Measurements from ENCODE around the gene CDC42SE2. TPM values are rescaled to one million over a fixed set of nuclear protein-coding genes. Genes with fewer than 3 reads are reported as not detected.

CDC42SE2 gene
- polyA plus RNA-seq, 4 donors = 49.1 to 63.0 (median 60.7) TPM

- no peak for DNase-seq (ENCODE audit: low read depth in 4 of 4, low spot score in 3 of 4)
Measured at GRCh38 chr5:131418846-131419245, 155.0 kb downstream of the CDC42SE2 start.

- DNase-seq (ENCODE audit: low read depth in 4 of 4, low spot score in 3 of 4) = no peak
Measured at GRCh38 chr5:131419877-131420276, 156.0 kb downstream of the CDC42SE2 start.

GRCh38 chr5:131423056-131423455 lies 159.2 kb downstream of the CDC42SE2 start:
- no peak for DNase-seq (ENCODE audit: low read depth in 4 of 4, low spot score in 3 of 4)

- no peak for DNase-seq (ENCODE audit: low read depth in 4 of 4, low spot score in 3 of 4)
Measured at GRCh38 chr5:131426011-131426410, 162.2 kb downstream of the CDC42SE2 start.

- DNase-seq (ENCODE audit: low read depth in 4 of 4, low spot score in 3 of 4) = no peak
Measured at GRCh38 chr5:131430794-131431193, 166.9 kb downstream of the CDC42SE2 start.

GRCh38 chr5:131431794-131432193 lies 167.9 kb downstream of the CDC42SE2 start:
- DNase-seq (ENCODE audit: low read depth in 4 of 4, low spot score in 3 of 4) = no peak

GRCh38 chr5:131433109-131433508 lies 169.3 kb downstream of the CDC42SE2 start:
- no peak for DNase-seq (ENCODE audit: low read depth in 4 of 4, low spot score in 3 of 4)

- DNase-seq (ENCODE audit: low read depth in 4 of 4, low spot score in 3 of 4) = no peak
Measured at GRCh38 chr5:131436081-131436480, 172.2 kb downstream of the CDC42SE2 start.

- no peak for DNase-seq (ENCODE audit: low read depth in 4 of 4, low spot score in 3 of 4)
Measured at GRCh38 chr5:131441184-131441583, 177.3 kb downstream of the CDC42SE2 start.

Other genes with a start within 250 kb of the CDC42SE2 start
- 100 to 1,000 TPM; 381 to 446 (median 426) TPM for gene HINT1, start 98.8 kb upstream of the CDC42SE2 start, polyA plus RNA-seq (ENCODE audit: insufficient read length in 4 of 4)
- gene LYRM7, start 93.1 kb upstream of the CDC42SE2 start, polyA plus RNA-seq (ENCODE audit: insufficient read length in 4 of 4) = 10 to 100 TPM; 14.7 to 19.3 (median 17.2) TPM